H1 (cell line): ENCODE data around the gene RELA. TPM values are rescaled to one million over a fixed set of nuclear protein-coding genes. Genes with fewer than 3 reads are reported as not detected.

Experiments used
- CTCF ChIA-PET: fragments of 300-600 bp; sonication (Branson Sonifier 250); formaldehyde crosslinking; loops from one replicate; lab custom pipeline; 2021; ENCODE audit not compliant: partially characterized antibody; lab: Charles Lee
- POLR2A ChIA-PET: fragments of 300-600 bp; sonication (Branson Sonifier 250); formaldehyde crosslinking; loops from one replicate; lab custom pipeline; 2021; ENCODE audit warnings: inconsistent platforms; ENCODE audit not compliant: partially characterized antibody; lab: Charles Lee
- DNase-seq, 2 experiments: peaks; one replicate each; pipeline versions ENCODE4 v3.0.0 to v3.0.0-alpha.2; 2010 to 2022; ENCODE audit warnings: low spot score in 2 of 2, low read depth in 1 of 2, mixed read lengths in 1 of 2
- FAIRE-seq: peaks from 2 replicates; lab custom pipeline; 2011; peaks lifted over from hg19 to GRCh38; lab: Jason Lieb, UNC
- H2AFZ ChIP-seq: 2 replicates; pipeline ENCODE4 v1.8.1; 2012; ENCODE audit warnings: low read length, inconsistent platforms
- H2AK5ac ChIP-seq: 2 replicates; pipeline ENCODE4 v1.6.1; 2013; ENCODE audit warnings: low read depth, low read length
- H2BK120ac ChIP-seq: replicated peaks from 2 replicates; pipeline ENCODE3; 2013; ENCODE audit warnings: low read depth, low read length, inconsistent platforms
- H2BK12ac ChIP-seq: 2 replicates; pipeline ENCODE4 v1.6.1; 2013; ENCODE audit warnings: low read depth, low read length
- H2BK15ac ChIP-seq: 2 replicates; pipeline ENCODE4 v1.6.1; 2013; ENCODE audit warnings: low read length
- H2BK20ac ChIP-seq: 2 replicates; pipeline ENCODE4 v1.6.1; 2013; ENCODE audit warnings: low read length
- H2BK5ac ChIP-seq: 2 replicates; pipeline ENCODE4 v1.6.1; 2013; ENCODE audit warnings: low read depth, low read length
- H3K14ac ChIP-seq: 2 replicates; pipeline ENCODE4 v1.6.1; 2013; ENCODE audit warnings: inconsistent platforms; ENCODE audit not compliant: insufficient read length
- H3K18ac ChIP-seq: 2 replicates; pipeline ENCODE4 v1.6.1; 2013; ENCODE audit warnings: low read length; ENCODE audit errors: extremely low read depth
- H3K23ac ChIP-seq: 2 replicates; pipeline ENCODE4 v1.6.1; 2013; ENCODE audit warnings: inconsistent platforms; ENCODE audit not compliant: insufficient read length
- H3K23me2 ChIP-seq: 2 replicates; pipeline ENCODE4 v1.6.1; 2013; ENCODE audit warnings: low read depth, low read length
- H3K27ac ChIP-seq: 2 replicates; pipeline ENCODE4 v1.6.1; 2011; ENCODE audit warnings: low read depth, low read length, inconsistent platforms
- H3K27me3 ChIP-seq, 4 experiments: replicated peaks in 1 of 4; 1 replicate in 1 of 4; 2 replicates in 3 of 4; pipeline versions ENCODE4 v1.6.1 to v1.8.1; 2011 to 2013; ENCODE audit warnings: low read length in 3 of 4, mild to moderate bottlenecking in 3 of 4, inconsistent platforms in 2 of 4, mixed read lengths in 2 of 4, moderate library complexity in 1 of 4; ENCODE audit not compliant: control insufficient read depth in 3 of 4, insufficient read depth in 3 of 4; ENCODE audit errors: extremely low read depth in 1 of 4
- H3K36me3 ChIP-seq, 4 experiments: 2 replicates each; pipeline versions ENCODE4 v1.6.1 to v1.8.1; 2011 to 2013; ENCODE audit warnings: mild to moderate bottlenecking in 4 of 4, low read length in 3 of 4, moderate library complexity in 2 of 4, control low read depth in 1 of 4, inconsistent platforms in 1 of 4; ENCODE audit not compliant: insufficient read depth in 4 of 4, control insufficient read depth in 2 of 4
- H3K4ac ChIP-seq: replicated peaks from 2 replicates; pipeline ENCODE3; 2013; ENCODE audit warnings: low read length, low read depth, mixed read lengths, inconsistent platforms; ENCODE audit not compliant: insufficient read length
- H3K4me1 ChIP-seq, 4 experiments: replicated peaks in 1 of 4; 1 replicate in 1 of 4; 2 replicates in 3 of 4; pipeline versions ENCODE4 v1.6.1 to v1.8.1; 2011 to 2013; ENCODE audit warnings: low read length in 3 of 4, inconsistent platforms in 2 of 4, mixed read lengths in 1 of 4; ENCODE audit not compliant: insufficient read depth in 4 of 4, control insufficient read depth in 3 of 4
- H3K4me2 ChIP-seq, 2 experiments: 2 replicates each; pipeline versions ENCODE4 v1.6.1 to v1.8.1; 2011 to 2013; ENCODE audit warnings: low read depth in 2 of 2, low read length in 2 of 2, control low read depth in 1 of 2, inconsistent platforms in 1 of 2, mild to moderate bottlenecking in 1 of 2; ENCODE audit not compliant: insufficient read depth in 1 of 2
- H3K4me3 ChIP-seq, 4 experiments: fragments of 200-600, 300-600 bp in 1 of 4; sonication (generic), shearing (Covaris generic), sonication (Bioruptor Twin) in 1 of 4; 2 replicates each; pipeline versions ENCODE4 v1.5.1 to v1.8.1; 2011 to 2016; ENCODE audit warnings: low read length in 4 of 4, low read depth in 3 of 4, control low read depth in 2 of 4, inconsistent platforms in 2 of 4, mild to moderate bottlenecking in 2 of 4, mixed read lengths in 1 of 4, moderate library complexity in 1 of 4; ENCODE audit not compliant: insufficient read depth in 2 of 4; ENCODE audit errors: extremely low read depth in 1 of 4
- H3K56ac ChIP-seq: replicated peaks from 2 replicates; pipeline ENCODE3; 2013; ENCODE audit warnings: low read depth, mild to moderate bottlenecking, mixed read lengths, low read length, inconsistent platforms; ENCODE audit not compliant: insufficient read length
- H3K79me1 ChIP-seq: 2 replicates; pipeline ENCODE4 v1.6.1; 2013; ENCODE audit warnings: low read depth, low read length, control low read depth
- H3K79me2 ChIP-seq, 2 experiments: 2 replicates each; pipeline versions ENCODE4 v1.6.1 to v1.8.1; 2012 to 2013; ENCODE audit warnings: low read length in 2 of 2, mild to moderate bottlenecking in 2 of 2, inconsistent platforms in 1 of 2; ENCODE audit not compliant: insufficient read depth in 2 of 2, control insufficient read depth in 1 of 2
- H3K9ac ChIP-seq, 4 experiments: replicated peaks in 1 of 4; 1 replicate in 1 of 4; 2 replicates in 3 of 4; pipeline versions ENCODE4 v1.6.1 to v1.8.1; 2011 to 2013; ENCODE audit warnings: low read depth in 3 of 4, low read length in 3 of 4, control low read depth in 2 of 4, mild to moderate bottlenecking in 2 of 4, moderate library complexity in 2 of 4, inconsistent platforms in 1 of 4; ENCODE audit errors: extremely low read depth in 1 of 4
- H3K9me3 ChIP-seq, 2 experiments: 2 replicates each; pipeline versions ENCODE4 v1.6.1 to v1.8.1; 2012 to 2013; ENCODE audit warnings: mild to moderate bottlenecking in 2 of 2, moderate library complexity in 2 of 2, control low read depth in 1 of 2, inconsistent platforms in 1 of 2, low read depth in 1 of 2, low read length in 1 of 2, mixed read lengths in 1 of 2; ENCODE audit not compliant: insufficient read depth in 2 of 2
- H4K20me1 ChIP-seq, 2 experiments: replicated peaks in 1 of 2; 2 replicates each; pipeline versions ENCODE3 to v1.8.1; 2011 to 2013; ENCODE audit warnings: inconsistent platforms in 2 of 2, low read length in 2 of 2, mild to moderate bottlenecking in 1 of 2; ENCODE audit not compliant: insufficient read depth in 2 of 2, control insufficient read depth in 1 of 2
- H4K5ac ChIP-seq: 2 replicates; pipeline ENCODE4 v1.6.1; 2013; ENCODE audit warnings: low read length, low read depth, mixed read lengths, inconsistent platforms; ENCODE audit not compliant: insufficient read length
- H4K8ac ChIP-seq: 2 replicates; pipeline ENCODE4 v1.8.0; 2013; ENCODE audit warnings: mild to moderate bottlenecking, moderate library complexity, low read length, inconsistent platforms; ENCODE audit not compliant: insufficient read depth; ENCODE audit errors: extremely low read depth
- H4K91ac ChIP-seq: replicated peaks from 2 replicates; pipeline ENCODE3; 2013; ENCODE audit warnings: low read length, mixed read lengths, inconsistent platforms; ENCODE audit not compliant: insufficient read length
- EZH2 ChIP-seq: fragments of 200-600 bp; sonication (generic); IDR thresholded peaks from 2 replicates; pipeline ENCODE4 v1.7.1; 2012; ENCODE audit warnings: low read depth, mild to moderate bottlenecking, moderate library complexity, low read length, inconsistent platforms; ENCODE audit not compliant: severe bottlenecking
- NANOG ChIP-seq: IDR thresholded peaks from 2 replicates; pipeline ENCODE4 v1.6.1; 2011; ENCODE audit warnings: low read length, low read depth, mild to moderate bottlenecking, inconsistent platforms; ENCODE audit not compliant: insufficient read depth, poor library complexity, severe bottlenecking
- USF2 ChIP-seq: IDR thresholded peaks from 2 replicates; pipeline ENCODE4 v1.6.1; 2011; ENCODE audit warnings: low read length, improper control_type of control experiment
- WGBS, 2 experiments: shearing (Covaris generic) in 1 of 2; methylation state at CpG; one replicate each; pipeline versions ENCODE4 v1.1.6 to v1.1.7; 2013 to 2015; ENCODE audit warnings: low lambda C conversion rate in 2 of 2, mixed read lengths in 2 of 2, inconsistent platforms in 1 of 2, low coverage in 1 of 2, missing lambda C conversion rate in 1 of 2; ENCODE audit not compliant: insufficient replicate concordance in 2 of 2, insufficient coverage in 1 of 2, insufficient read length in 1 of 2; ENCODE audit errors: extremely low coverage in 1 of 2, missing lambda C conversion rate in 1 of 2; 5-methylcytosine and 5-hydroxymethylcytosine counted together
- polyA plus RNA-seq, 7 experiments: library from polyadenylated mRNA; depleted of rRNA in 3 of 7; stranded (reverse) in 5 of 7; unstranded in 2 of 7; fragments of >200 nt in 5 of 7; fragments of 200-250 nt in 2 of 7; gene quantifications; 1 replicate in 5 of 7; 2 replicates in 1 of 7; 4 replicates in 1 of 7; pipeline versions ENCODE4 v1.2.1 to v1.2.3, GENCODE V29; 2011 to 2013; ENCODE audit warnings: missing spikeins in 2 of 7, mixed read lengths in 2 of 7
- total RNA-seq: library from RNA; stranded (reverse); fragmentation: NEBNext Ultra II Directional; extraction: Animal tissue kit (Norgen Biotek cat#: 25700); gene quantifications from 2 replicates; pipeline ENCODE4 v1.2.1, GENCODE V29; 2021

Gene RELA
- total and polyA plus RNA-seq, 2 of the 8 experiments (the other 6 are each of a cell fraction or from before 2014, with no cell fraction given) = 21.9 to 27.5 TPM

- Histone ChIP-seq H3K4me1 (peaks cover 0 to 2% (median 0%) of the 10 kb centered on the region in 4 experiments; a peak in 1 of 7 replicates), H3K56ac (no peak overlapping the region), H3K14ac (no peak overlapping the region), H2BK5ac (no peak overlapping the region), H2BK15ac (no peak overlapping the region), H2AFZ (peak overlapping the region; percentile 65; the same call in 1 of the 2 replicates), H3K9ac (no peak overlapping the region), H3K27ac (no peak overlapping the region), H2BK120ac (no peak overlapping the region), H4K8ac (no peak overlapping the region), H4K20me1 (no peaks in the 10 kb centered on the region), H4K91ac (no peak overlapping the region), H4K5ac (no peak overlapping the region), H3K79me2 (no peaks in the 10 kb centered on the region), H3K36me3 (no peaks in the 10 kb centered on the region), H3K23me2 (0 out of 2 replicates have a peak, but pooled peaks cover 1% of the 10 kb centered on the region), H2BK20ac (no peak overlapping the region), H3K4ac (no peak overlapping the region), H3K23ac (no peak overlapping the region), H3K18ac (no peak overlapping the region), H3K4me3 (no peak overlapping the region), H3K9me3 (no peaks in the 10 kb centered on the region), H2AK5ac (no peak overlapping the region), H3K27me3 (no peaks in the 10 kb centered on the region), H2BK12ac (no peak overlapping the region), H3K4me2 (no peak overlapping the region), H3K79me1 (no peaks in the 10 kb centered on the region)
- no peak for FAIRE-seq
- TF ChIP-seq NANOG (no peak), USF2 (no peak), EZH2 (no peak)
- CTCF ChIA-PET = interaction anchor here (0.6 to 2.1 kb wide), 3 partner anchors 12 to 1585 kb away, joined by 3 to 10 read pairs (median 3); no protein-coding TSS in a partner anchor
- DNase-seq = no peak
- POLR2A ChIA-PET = no interaction called here
- 87% methylated on average over 11 of the region's 11 CpGs; no CpG with 5 or more reads in 1 of the 2 experiments for WGBS, 2 experiments
Measured at GRCh38 chr11:65692367-65692766, 29.7 kb upstream of the RELA start.
